ENCODE data around the gene TMEM134.
A peak's percentile ranks its signal among the peaks of the same experiment; 100 is the strongest.

Gene TMEM134

GRCh38 chr11:67451658-67451976, 17.4 kb downstream of the TMEM134 start:
- Histone ChIP-seq H3K27me3 (no peaks in the 10 kb centered on the region), H3K27ac (no peak overlapping the region), H3K36me3 (no peaks in the 10 kb centered on the region), H3K4me1 (ENCODE audit: control insufficient read depth in 1 of 2, insufficient read depth in 1 of 2, low read depth in 1 of 2, low read length in 1 of 2) (peaks cover 0 to 6% of the 10 kb centered on the region in 2 experiments), H3K4me3 (ENCODE audit: low read depth in 1 of 2, low read length in 1 of 2) (no peak overlapping the region), H3K9me3 (no peaks in the 10 kb centered on the region)
- TF ChIP-seq CTCF (IDR thresholded peaks at IDR 0.05), result no peak

GRCh38 chr11:67450796-67451657, 18.0 kb downstream of the TMEM134 start:
- peaks cover 0 to 6% of the 10 kb centered on the region in 2 experiments for H3K4me1 ChIP-seq (ENCODE audit: control insufficient read depth in 1 of 2, insufficient read depth in 1 of 2, low read depth in 1 of 2, low read length in 1 of 2)
- H3K4me3 ChIP-seq (ENCODE audit: low read depth in 1 of 2, low read length in 1 of 2), result no peak overlapping the region
- H3K27me3 ChIP-seq, result no peaks in the 10 kb centered on the region
- TF ChIP-seq CTCF (IDR thresholded peaks at IDR 0.05), result no peak
- no peak overlapping the region for H3K27ac ChIP-seq
- H3K9me3 ChIP-seq, result no peaks in the 10 kb centered on the region
- no peaks in the 10 kb centered on the region for H3K36me3 ChIP-seq

GRCh38 chr11:67449116-67449844, 19.8 kb downstream of the TMEM134 start:
- H3K27me3 ChIP-seq, result no peaks in the 10 kb centered on the region
- no peak overlapping the region for H3K4me3 ChIP-seq (ENCODE audit: low read depth in 1 of 2, low read length in 1 of 2)
- TF ChIP-seq CTCF (IDR thresholded peaks at IDR 0.05), result no peak
- H3K4me1 ChIP-seq (ENCODE audit: control insufficient read depth in 1 of 2, insufficient read depth in 1 of 2, low read depth in 1 of 2, low read length in 1 of 2), result peaks cover 2 to 9% of the 10 kb centered on the region in 2 experiments
- no peaks in the 10 kb centered on the region for H3K36me3 ChIP-seq
- peak overlapping the region; percentile 54 for H3K27ac ChIP-seq
- H3K9me3 ChIP-seq, result no peaks in the 10 kb centered on the region

- H3K9me3 ChIP-seq, result no peaks in the 10 kb centered on the region
- peaks cover 9 to 14% of the 10 kb centered on the region in 2 experiments for H3K4me1 ChIP-seq (ENCODE audit: control insufficient read depth in 1 of 2, insufficient read depth in 1 of 2, low read depth in 1 of 2, low read length in 1 of 2)
- TF ChIP-seq CTCF (IDR thresholded peaks at IDR 0.05), result no peak
- no peaks in the 10 kb centered on the region for H3K36me3 ChIP-seq
- H3K27ac ChIP-seq, result no peak overlapping the region
- H3K27me3 ChIP-seq, result no peaks in the 10 kb centered on the region
- H3K4me3 ChIP-seq (ENCODE audit: low read depth in 1 of 2, low read length in 1 of 2), result no peak overlapping the region
Observed at GRCh38 chr11:67448220-67448609, 20.8 kb downstream of the TMEM134 start.

- H3K36me3 ChIP-seq, result no peaks in the 10 kb centered on the region
- H3K27ac ChIP-seq, result no peak overlapping the region
- no peaks in the 10 kb centered on the region for H3K9me3 ChIP-seq
- no peak overlapping the region for H3K4me3 ChIP-seq (ENCODE audit: low read depth in 1 of 2, low read length in 1 of 2)
- no peaks in the 10 kb centered on the region for H3K27me3 ChIP-seq
- TF ChIP-seq CTCF (IDR thresholded peaks at IDR 0.05), result no peak
- H3K4me1 ChIP-seq (ENCODE audit: control insufficient read depth in 1 of 2, insufficient read depth in 1 of 2, low read depth in 1 of 2, low read length in 1 of 2), result peaks cover 9 to 17% of the 10 kb centered on the region in 2 experiments
Observed at GRCh38 chr11:67445515-67445914, 23.5 kb downstream of the TMEM134 start.

Measured in neutrophil (primary cell).